Neural cell (in vitro differentiated cells): ENCODE data around the gene HDGFL3.

ENCODE experiments used
- CTCF ChIP-seq: fragments of 450-650 bp; IDR thresholded peaks from 2 replicates; pipeline ENCODE4 v1.5.1; 2014; ENCODE audit warnings: antibody characterized with exemption, mild to moderate bottlenecking, moderate library complexity; ENCODE audit not compliant: poor library complexity, severe bottlenecking
- EP300 ChIP-seq: fragments of 450-650 bp; conservative IDR thresholded peaks from 2 replicates; pipeline ENCODE4 v1.6.1; 2014; ENCODE audit warnings: antibody characterized with exemption, mild to moderate bottlenecking, moderate library complexity; ENCODE audit not compliant: poor library complexity, severe bottlenecking
- EZH2 ChIP-seq: fragments of 200-600, 300-800 bp; shearing (Covaris generic), sonication (generic); IDR thresholded peaks from 2 replicates; pipeline ENCODE4 v1.6.1; 2014; ENCODE audit warnings: antibody characterized with exemption, low read length, borderline replicate concordance, mild to moderate bottlenecking; ENCODE audit not compliant: insufficient read depth, poor library complexity, severe bottlenecking
- MXI1 ChIP-seq: fragments of 450-650 bp; conservative IDR thresholded peaks from 2 replicates; pipeline ENCODE4 v1.6.1; 2014; ENCODE audit warnings: antibody characterized with exemption, mild to moderate bottlenecking; ENCODE audit not compliant: poor library complexity, severe bottlenecking
- POLR2AphosphoS5 ChIP-seq: IDR thresholded peaks from 2 replicates; pipeline ENCODE4 v1.6.1; 2012
- RAD21 ChIP-seq: fragments of 450-650 bp; conservative IDR thresholded peaks from 2 replicates; pipeline ENCODE4 v1.6.1; 2014; ENCODE audit warnings: antibody characterized with exemption, mild to moderate bottlenecking, moderate library complexity
- REST ChIP-seq: IDR thresholded peaks from 2 replicates; pipeline ENCODE4 v1.6.1; 2012; ENCODE audit warnings: borderline replicate concordance
- SMC3 ChIP-seq: fragments of 450-650 bp; conservative IDR thresholded peaks from 2 replicates; pipeline ENCODE4 v1.6.1; 2014; ENCODE audit warnings: antibody characterized with exemption, mild to moderate bottlenecking, moderate library complexity; ENCODE audit not compliant: poor library complexity
- TAF1 ChIP-seq: IDR thresholded peaks from 2 replicates; pipeline ENCODE4 v1.6.1; 2012; ENCODE audit warnings: low read depth

GRCh38 chr15:83163032-83163431, 44.6 kb downstream of the HDGFL3 start:
- TF ChIP-seq CTCF (no peak), EP300 (no peak), REST (no peak), RAD21 (no peak), SMC3 (no peak), MXI1 (no peak), TAF1 (no peak), EZH2 (no peak), POLR2AphosphoS5 (no peak)
